Activated B cell treated with CpG ODN at 0.5 μM for 24 hours (primary cell): ENCODE data around the gene SLC38A9. TPM values are rescaled to one million over a fixed set of nuclear protein-coding genes. Genes with fewer than 3 reads are reported as not detected.
"Not testable (repeated sequence)": the region's sequence is repeated elsewhere in the genome, so short reads cannot be mapped to it uniquely, and the experiment has no call there.

Experiments
- ATAC-seq: fragments of 200-7000 bp; cut with Tn5 transposase; one replicate; pipeline ENCODE4 v1.10.0; 2021; ENCODE audit warnings: low read depth, mild to moderate bottlenecking, moderate library complexity
- CTCF ChIA-PET: fragments of 350-600 bp; sonication (Branson Sonifier 250); formaldehyde crosslinking; loops from one replicate; lab custom pipeline; 2021; ENCODE audit warnings: antibody characterized with exemption; lab: Charles Lee
- POLR2A ChIA-PET: fragments of 350-600 bp; sonication (Branson Sonifier 250); formaldehyde crosslinking; loops from one replicate; lab custom pipeline; 2021; ENCODE audit warnings: antibody characterized with exemption; lab: Charles Lee
- DNase-seq: peaks from one replicate; pipeline ENCODE4 v3.0.0; 2022
- H3K27ac Mint-ChIP-seq: one replicate; pipeline ENCODE4 v1.8.0; 2020; ENCODE audit warnings: mixed read lengths
- H3K27me3 Mint-ChIP-seq: one replicate; pipeline ENCODE4 v1.8.0; 2021; ENCODE audit warnings: mixed read lengths
- H3K36me3 Mint-ChIP-seq: one replicate; pipeline ENCODE4 v1.8.0; 2021; ENCODE audit warnings: low read depth, mixed read lengths
- H3K4me1 Mint-ChIP-seq: one replicate; pipeline ENCODE4 v1.8.0; 2021; ENCODE audit warnings: mixed read lengths
- H3K4me3 Mint-ChIP-seq: one replicate; pipeline ENCODE4 v1.8.0; 2020; ENCODE audit warnings: mild to moderate bottlenecking, mixed read lengths
- H3K9me3 Mint-ChIP-seq: one replicate; pipeline ENCODE4 v1.8.0; 2020; ENCODE audit warnings: mixed read lengths
- intact Hi-C: fragments of 100-400 bp; cut with micrococcal nuclease; formaldehyde crosslinking; loops from one replicate; pipeline ENCODE4 v1.15.1; 2024
- total RNA-seq: library from RNA; stranded (reverse); gene quantifications from 2 replicates; pipeline ENCODE4 v1.2.3, GENCODE V29; 2022
- TF ChIP-seq, protein P1 (sequence below): fragments of 200-600 bp; IDR thresholded peaks from one replicate; pipeline ENCODE4 v1.8.0; 2022; ENCODE audit warnings: antibody characterized with exemption, mild to moderate bottlenecking

SLC38A9 gene
- total RNA-seq, 1 donor from 2014 or later = 29.9 TPM

DNA sequence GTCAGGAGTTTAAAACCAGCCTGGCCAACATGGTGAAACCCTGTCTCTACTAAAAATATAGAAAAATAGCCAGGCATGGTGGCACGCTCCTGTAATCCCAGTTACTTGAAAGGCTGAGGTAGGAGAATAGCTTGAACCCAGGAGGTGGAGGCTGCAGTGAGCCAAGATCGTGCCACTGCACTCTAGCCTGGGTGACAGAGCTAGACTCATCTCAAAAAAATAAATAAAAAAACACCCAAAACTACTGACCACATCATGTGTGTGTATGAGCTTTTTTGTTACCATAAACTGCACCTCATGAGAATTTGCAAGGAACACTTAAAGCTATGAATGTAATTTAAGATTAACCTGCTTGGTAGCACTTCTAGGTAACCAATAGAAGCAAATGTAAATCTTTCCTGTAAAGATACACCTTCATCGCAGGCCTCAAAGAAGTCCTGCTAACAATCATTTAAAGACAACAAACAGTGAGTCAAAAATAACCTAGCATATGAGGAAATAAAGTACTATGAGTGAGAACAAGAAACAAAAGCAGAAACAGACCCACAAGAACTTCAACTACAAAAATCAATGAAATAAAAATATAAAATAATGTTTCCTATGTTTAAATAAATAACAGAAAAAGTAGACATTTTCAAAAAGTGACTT is 13.0 kb downstream of the SLC38A9 start:
- POLR2A ChIA-PET = no interaction called here
- H3K27ac Mint-ChIP-seq = no peak overlapping the region
- no peaks in the 10 kb centered on the region for H3K27me3 Mint-ChIP-seq
- H3K4me3 Mint-ChIP-seq = no peak overlapping the region
- CTCF ChIA-PET = no interaction called here
- peaks cover 24% of the 10 kb centered on the region for H3K36me3 Mint-ChIP-seq
- intact Hi-C loops = no loop called here
- no peaks in the 10 kb centered on the region for H3K9me3 Mint-ChIP-seq
- DNase-seq (no peak), ATAC-seq (no peak)
- TF ChIP-seq, protein P1, sequence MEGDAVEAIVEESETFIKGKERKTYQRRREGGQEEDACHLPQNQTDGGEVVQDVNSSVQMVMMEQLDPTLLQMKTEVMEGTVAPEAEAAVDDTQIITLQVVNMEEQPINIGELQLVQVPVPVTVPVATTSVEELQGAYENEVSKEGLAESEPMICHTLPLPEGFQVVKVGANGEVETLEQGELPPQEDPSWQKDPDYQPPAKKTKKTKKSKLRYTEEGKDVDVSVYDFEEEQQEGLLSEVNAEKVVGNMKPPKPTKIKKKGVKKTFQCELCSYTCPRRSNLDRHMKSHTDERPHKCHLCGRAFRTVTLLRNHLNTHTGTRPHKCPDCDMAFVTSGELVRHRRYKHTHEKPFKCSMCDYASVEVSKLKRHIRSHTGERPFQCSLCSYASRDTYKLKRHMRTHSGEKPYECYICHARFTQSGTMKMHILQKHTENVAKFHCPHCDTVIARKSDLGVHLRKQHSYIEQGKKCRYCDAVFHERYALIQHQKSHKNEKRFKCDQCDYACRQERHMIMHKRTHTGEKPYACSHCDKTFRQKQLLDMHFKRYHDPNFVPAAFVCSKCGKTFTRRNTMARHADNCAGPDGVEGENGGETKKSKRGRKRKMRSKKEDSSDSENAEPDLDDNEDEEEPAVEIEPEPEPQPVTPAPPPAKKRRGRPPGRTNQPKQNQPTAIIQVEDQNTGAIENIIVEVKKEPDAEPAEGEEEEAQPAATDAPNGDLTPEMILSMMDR = no peak
- peaks cover 21% of the 10 kb centered on the region for H3K4me1 Mint-ChIP-seq

DNA sequence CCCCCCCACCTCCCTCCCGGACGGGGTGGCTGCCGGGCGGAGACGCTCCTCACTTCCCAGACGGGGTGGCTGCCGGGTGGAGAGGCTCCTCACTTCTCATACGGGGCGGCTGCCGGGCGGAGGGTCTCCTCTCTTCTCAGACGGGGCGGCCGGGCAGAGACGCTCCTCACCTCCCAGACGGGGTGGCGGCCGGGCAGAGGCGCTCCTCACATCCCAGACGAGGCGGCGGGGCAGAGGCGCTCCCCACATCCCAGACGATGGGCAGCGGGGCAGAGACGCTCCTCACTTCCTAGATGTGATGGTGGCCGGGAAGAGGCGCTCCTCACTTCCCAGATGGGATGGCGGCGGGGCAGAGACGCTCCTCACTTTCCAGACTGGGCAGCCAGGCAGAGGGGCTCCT is 15.4 kb downstream of the SLC38A9 start:
- intact Hi-C loops = not testable (repeated sequence)

DNA sequence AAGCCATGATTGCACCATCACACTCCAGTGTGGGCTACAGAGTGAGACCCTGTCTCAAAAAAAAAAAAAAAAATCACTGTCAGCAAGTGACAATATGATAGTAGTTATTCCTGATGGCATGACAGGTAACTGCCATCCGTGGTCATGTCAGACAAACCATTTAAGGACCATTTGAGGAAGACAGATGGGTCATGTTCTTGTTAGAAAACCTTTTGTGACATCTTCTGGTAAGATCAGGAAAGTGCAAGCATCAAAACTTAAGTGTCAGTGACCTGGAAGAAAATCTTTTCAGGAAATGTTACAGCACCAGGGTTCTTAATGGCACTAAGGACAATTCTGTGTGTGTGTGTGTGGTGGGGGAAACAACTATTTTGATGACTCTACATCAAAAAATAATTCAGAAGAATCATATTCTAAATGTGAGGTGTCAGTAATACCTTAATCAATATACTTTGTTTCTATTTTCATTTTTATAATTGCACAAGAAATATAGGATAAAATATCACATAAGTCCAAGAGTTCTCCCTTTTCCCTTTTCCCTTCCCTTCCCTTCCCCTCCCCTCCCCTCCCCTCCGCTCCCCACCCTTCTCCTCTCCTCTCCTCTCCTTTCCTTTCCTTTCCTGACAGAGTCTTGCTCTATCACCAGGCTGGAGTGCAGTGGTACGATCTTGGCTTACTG is 17.8 kb downstream of the SLC38A9 start:
- no peaks in the 10 kb centered on the region for H3K9me3 Mint-ChIP-seq
- CTCF ChIA-PET = interaction anchor here (0.7 to 3.5 kb wide), 2 partner anchors 505 to 522 kb away, joined by 3 to 18 read pairs; no protein-coding TSS in a partner anchor
- no peak for ATAC-seq
- H3K27me3 Mint-ChIP-seq = no peaks in the 10 kb centered on the region
- H3K4me3 Mint-ChIP-seq = no peak overlapping the region
- TF ChIP-seq, protein P1 = no peak
- H3K36me3 Mint-ChIP-seq = peaks cover 15% of the 10 kb centered on the region
- peaks cover 5% of the 10 kb centered on the region for H3K4me1 Mint-ChIP-seq
- H3K27ac Mint-ChIP-seq = no peak overlapping the region
- intact Hi-C loops = loop anchor here (5.0 kb wide), 1 partner anchor 508 kb away; no protein-coding TSS in a partner anchor
- POLR2A ChIA-PET = no interaction called here
- DNase-seq = no peak

More for the DNA sequence above, 15.4 kb downstream of the SLC38A9 start:
- H3K27ac Mint-ChIP-seq, H3K27me3 Mint-ChIP-seq, ATAC-seq, DNase-seq, CTCF ChIA-PET, H3K9me3 Mint-ChIP-seq, POLR2A ChIA-PET, H3K4me3 Mint-ChIP-seq: not testable (repeated sequence)
- peaks cover 21% of the 10 kb centered on the region for H3K36me3 Mint-ChIP-seq
- peaks cover 10% of the 10 kb centered on the region for H3K4me1 Mint-ChIP-seq

DNA sequence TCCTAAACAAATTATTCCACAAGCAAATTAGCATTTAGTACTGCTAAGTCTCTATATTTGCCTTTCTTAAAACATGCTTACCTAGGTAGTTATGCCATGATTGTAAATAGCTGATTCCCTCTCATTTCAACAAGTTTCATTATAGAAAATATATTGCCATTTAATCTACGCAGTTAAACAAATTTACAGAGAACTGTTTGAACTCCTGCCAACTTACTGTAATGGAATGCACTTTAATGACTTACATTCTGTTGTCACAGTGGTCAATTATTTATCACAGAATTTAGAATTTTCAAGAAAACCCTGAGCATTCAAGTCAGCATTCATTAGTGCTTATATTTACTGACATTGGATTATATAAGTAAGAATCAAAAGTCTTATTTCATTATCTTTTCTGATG is 19.6 kb downstream of the SLC38A9 start:
- POLR2A ChIA-PET = interaction anchor here (0.7 to 0.8 kb wide), 2 partner anchors 348 to 413 kb away, joined by 3 read pairs; no protein-coding TSS in a partner anchor
- H3K4me3 Mint-ChIP-seq = no peak overlapping the region
- CTCF ChIA-PET = interaction anchor here (0.6 to 3.5 kb wide), 17 partner anchors 12 to 521 kb away, joined by 3 to 18 read pairs (median 3); no protein-coding TSS in a partner anchor
- TF ChIP-seq, protein P1 = no peak
- H3K36me3 Mint-ChIP-seq = peaks cover 15% of the 10 kb centered on the region
- H3K27me3 Mint-ChIP-seq = no peaks in the 10 kb centered on the region
- H3K4me1 Mint-ChIP-seq = peaks cover 5% of the 10 kb centered on the region
- DNase-seq (no peak), ATAC-seq (no peak)
- H3K9me3 Mint-ChIP-seq = no peaks in the 10 kb centered on the region
- H3K27ac Mint-ChIP-seq = no peak overlapping the region
- intact Hi-C loops = loop anchor here (1.0 to 5.0 kb wide), 5 partner anchors 285 to 520 kb away; no protein-coding TSS in a partner anchor

DNA sequence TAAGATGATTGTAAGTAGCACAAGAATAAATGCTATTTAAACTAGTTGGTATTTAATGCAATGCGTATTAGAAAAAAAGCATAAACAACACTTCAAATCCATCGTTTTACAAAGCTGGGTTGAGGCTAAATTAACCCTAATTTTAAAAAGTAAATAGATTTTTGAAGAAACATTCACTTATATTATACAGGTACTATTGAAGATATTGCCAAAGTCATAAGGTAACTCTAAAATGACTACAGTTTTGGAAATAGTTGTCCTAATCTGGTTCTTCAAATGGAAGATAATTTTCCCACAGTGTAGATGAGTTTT is 20.1 kb downstream of the SLC38A9 start:
- Mint-ChIP-seq H3K27ac (no peak overlapping the region), H3K9me3 (no peaks in the 10 kb centered on the region), H3K27me3 (no peaks in the 10 kb centered on the region), H3K4me1 (peaks cover 5% of the 10 kb centered on the region), H3K4me3 (no peak overlapping the region), H3K36me3 (peaks cover 11% of the 10 kb centered on the region)
- TF ChIP-seq, protein P1 = no peak
- DNase-seq = no peak
- POLR2A ChIA-PET = interaction anchor here (0.8 kb wide), 1 partner anchor 348 kb away, joined by 3 read pairs; no protein-coding TSS in a partner anchor
- no peak for ATAC-seq
- intact Hi-C loops = loop anchor here (1.0 to 5.0 kb wide), 5 partner anchors 285 to 520 kb away; no protein-coding TSS in a partner anchor
- CTCF ChIA-PET = interaction anchor here (0.6 to 3.5 kb wide), 19 partner anchors 9 to 520 kb away, joined by 3 to 18 read pairs (median 3); no protein-coding TSS in a partner anchor
